ENCODE data around the gene CAPN2.

CAPN2 gene

GRCh38 chr1:223712194-223712849, at the start of gene CAPN2:
TSS of gene CAPN2 (plus strand) at chr1:223712539. CDS start at chr1:223712641, 102 bp downstream.
- DNase-seq, result peak; percentile 50

GRCh38 chr1:223662943-223663342, 49.4 kb upstream of the CAPN2 start:
- no peak for DNase-seq

- DNase-seq, result no peak
These were observed 48.2 kb upstream of the CAPN2 start for GRCh38 chr1:223664106-223664505.

GRCh38 chr1:223665592-223666312, 46.6 kb upstream of the CAPN2 start, which contains the start of gene CAPN8:
TSS of gene CAPN8 (minus strand) at chr1:223665701. CDS start at chr1:223665646, 55 bp downstream.
- DNase-seq, result no peak

- DNase-seq, result no peak
These were observed 44.7 kb upstream of the CAPN2 start for GRCh38 chr1:223667484-223668182.

GRCh38 chr1:223669003-223669795, 43.1 kb upstream of the CAPN2 start:
- DNase-seq, result no peak

GRCh38 chr1:223670458-223671159, 41.7 kb upstream of the CAPN2 start:
- peak; percentile 12 for DNase-seq

- no peak for DNase-seq
These were observed 38.0 kb upstream of the CAPN2 start for GRCh38 chr1:223674119-223674890.

- no peak for DNase-seq
These were observed 33.5 kb upstream of the CAPN2 start for GRCh38 chr1:223678841-223679240.

GRCh38 chr1:223680188-223680587, 32.2 kb upstream of the CAPN2 start:
- no peak for DNase-seq

GRCh38 chr1:223682502-223682901, 29.8 kb upstream of the CAPN2 start:
- no peak for DNase-seq

- DNase-seq, result peak; percentile 63
These were observed 28.5 kb upstream of the CAPN2 start for GRCh38 chr1:223683586-223684487.

- DNase-seq, result no peak
These were observed 27.9 kb upstream of the CAPN2 start for GRCh38 chr1:223684488-223684792.

GRCh38 chr1:223691121-223691520, 21.2 kb upstream of the CAPN2 start:
- DNase-seq, result no peak

- DNase-seq, result no peak
These were observed 17.3 kb upstream of the CAPN2 start for GRCh38 chr1:223695014-223695548.

- DNase-seq, result no peak
These were observed 16.4 kb upstream of the CAPN2 start for GRCh38 chr1:223695941-223696340.

- no peak for DNase-seq
These were observed 11.9 kb upstream of the CAPN2 start for GRCh38 chr1:223700388-223700918.

GRCh38 chr1:223700942-223701637, 11.2 kb upstream of the CAPN2 start:
- no peak for DNase-seq

Measured in activated naive CD4-positive, alpha-beta T cell treated with anti-CD3 and anti-CD28 coated beads, Interleukin-2, amount 50 U/mL, for 16 hours (primary cell).